ENCODE measurements around the gene TMEM141. TPM values are rescaled to one million over a fixed set of nuclear protein-coding genes. Genes with fewer than 3 reads are reported as not detected.
"Not testable (repeated sequence)": the region's sequence is repeated elsewhere in the genome, so short reads cannot be mapped to it uniquely, and the experiment has no call there.

TMEM141 gene
- total RNA-seq, 4 donors from 2014 or later = 71.1 to 148 (median 115) TPM

- TF ChIP-seq CTCF (IDR thresholded peaks at IDR 0.05) (no peak), POLR2AphosphoS5 (IDR thresholded peaks at IDR 0.05) (no peak), POLR2A (IDR thresholded peaks at IDR 0.05) (no peak), EP300 (IDR thresholded peaks at IDR 0.05) (no peak)
- Histone ChIP-seq H3K27me3 (peaks cover 12% of the 10 kb centered on the region), H3K4me1 (peaks cover 43% of the 10 kb centered on the region), H3K4me3 (no peak overlapping the region), H3K27ac (no peak overlapping the region), H3K9me3 (no peaks in the 10 kb centered on the region), H3K36me3 (peaks cover 41% of the 10 kb centered on the region)
- no peak for DNase-seq (ENCODE audit: low spot score in 2 of 2)
- WGBS = 91% methylated on average over 14 of the region's 36 CpGs
Measured at GRCh38 chr9:136839229-136840139, 48.3 kb downstream of the TMEM141 start.

- no peak for DNase-seq (ENCODE audit: low spot score in 2 of 2)
- WGBS = 55% methylated on average over 20 of the region's 32 CpGs
- no peak for TF ChIP-seq POLR2AphosphoS5 (IDR thresholded peaks at IDR 0.05)
- TF ChIP-seq EP300 (IDR thresholded peaks at IDR 0.05) = no peak
- TF ChIP-seq CTCF (IDR thresholded peaks at IDR 0.05) = no peak
- no peak for TF ChIP-seq POLR2A (IDR thresholded peaks at IDR 0.05)
- Histone ChIP-seq H3K4me1 (peaks cover 49% of the 10 kb centered on the region), H3K36me3 (peaks cover 41% of the 10 kb centered on the region), H3K9me3 (no peaks in the 10 kb centered on the region), H3K27me3 (peaks cover 19% of the 10 kb centered on the region), H3K4me3 (no peak overlapping the region), H3K27ac (no peak overlapping the region)
Measured at GRCh38 chr9:136840140-136840876, 49.2 kb downstream of the TMEM141 start.

GRCh38 chr9:136840877-136841645 lies 49.9 kb downstream of the TMEM141 start:
- no peak for TF ChIP-seq EP300 (IDR thresholded peaks at IDR 0.05)
- no peak for TF ChIP-seq POLR2AphosphoS5 (IDR thresholded peaks at IDR 0.05)
- no peak for TF ChIP-seq CTCF (IDR thresholded peaks at IDR 0.05)
- TF ChIP-seq POLR2A (IDR thresholded peaks at IDR 0.05) = no peak
- H3K27me3 ChIP-seq = peaks cover 26% of the 10 kb centered on the region
- no peak for DNase-seq (ENCODE audit: low spot score in 2 of 2)
- no peaks in the 10 kb centered on the region for H3K9me3 ChIP-seq
- WGBS = 73% methylated on average over 14 of the region's 28 CpGs
- no peak overlapping the region for H3K27ac ChIP-seq
- H3K4me1 ChIP-seq = peaks cover 57% of the 10 kb centered on the region
- peaks cover 37% of the 10 kb centered on the region for H3K36me3 ChIP-seq
- no peak overlapping the region for H3K4me3 ChIP-seq

- peaks cover 64% of the 10 kb centered on the region for H3K4me1 ChIP-seq
- H3K4me3 ChIP-seq = peak overlapping the region; percentile 48
- WGBS = 0% methylated on average over 1 of the region's 16 CpGs
- not testable (repeated sequence) for DNase-seq (ENCODE audit: low spot score in 2 of 2); H3K9me3 ChIP-seq; H3K27ac ChIP-seq
- peaks cover 34% of the 10 kb centered on the region for H3K27me3 ChIP-seq
- H3K36me3 ChIP-seq = peaks cover 32% of the 10 kb centered on the region
Measured at GRCh38 chr9:136841646-136842379, 50.7 kb downstream of the TMEM141 start.

- H3K9me3 ChIP-seq, H3K27ac ChIP-seq: not testable (repeated sequence)
- Histone ChIP-seq H3K27me3 (peaks cover 40% of the 10 kb centered on the region), H3K4me3 (peak within 1 kb of the TSS; percentile 48), H3K36me3 (peaks cover 25% of the 10 kb centered on the region), H3K4me1 (peaks cover 71% of the 10 kb centered on the region)
- TF ChIP-seq CTCF (IDR thresholded peaks at IDR 0.05) = peak; percentile 54 to 98
- WGBS = 0% methylated on average over 1 of the region's 27 CpGs
- peak in 1 of 2 donors; percentile 86 for DNase-seq (ENCODE audit: low spot score in 2 of 2)
Measured at GRCh38 chr9:136842380-136842948, 51.3 kb downstream of the TMEM141 start, which contains the start of gene AJM1. Gene AJM1, plus strand, starts transcription at chr9:136842478. Its CDS starts 1,937 bp downstream, at chr9:136844415.

Data from suprapubic skin (tissue), 4 donors.